ENCODE data around the gene DDOST. TPM values are rescaled to one million over a fixed set of nuclear protein-coding genes. Genes with fewer than 3 reads are reported as not detected.

The DDOST gene
- polyA plus RNA-seq, 1 of the 3 experiments (the other 2 are of a cell fraction) = 602 TPM

- no peak for TF ChIP-seq POLR2AphosphoS5 (IDR thresholded peaks at IDR 0.05; ENCODE audit: low read depth, low read length)
Measured at GRCh38 chr1:20701847-20702246, 40.7 kb upstream of the DDOST start (continued).

- Histone ChIP-seq H2AFZ (ENCODE audit: low read depth) (no peak overlapping the region), H3K4me3 (ENCODE audit: low read depth in 2 of 2, low read length in 1 of 2) (no peak overlapping the region), H3K9me2 (no peaks in the 10 kb centered on the region), H3K27ac (ENCODE audit: low read depth in 2 of 2, low read length in 1 of 2) (no peak overlapping the region), H3F3A (replicated peaks; ENCODE audit: insufficient read depth) (peaks cover 8% of the 10 kb centered on the region), H4K20me1 (ENCODE audit: insufficient read depth) (no peaks in the 10 kb centered on the region), H3K4me2 (no peak overlapping the region), H3K9ac (no peak overlapping the region), H3K9me3 (no peaks in the 10 kb centered on the region), H3K36me3 (replicated peaks in 1 of 2; ENCODE audit: control insufficient read depth in 1 of 2, insufficient read depth in 2 of 2, low read length in 1 of 2) (no peaks in the 10 kb centered on the region), H3K4me1 (ENCODE audit: control insufficient read depth in 1 of 2, insufficient read depth in 2 of 2, low read depth in 1 of 2, low read length in 1 of 2) (peaks cover 3 to 21% of the 10 kb centered on the region in 2 experiments; a peak in 3 of 4 replicates), H3K79me2 (ENCODE audit: insufficient read depth) (no peaks in the 10 kb centered on the region), H3K27me3 (ENCODE audit: insufficient read depth) (no peaks in the 10 kb centered on the region)
- TF ChIP-seq EP300 (IDR thresholded peaks at IDR 0.05; ENCODE audit: borderline replicate concordance in 1 of 2, low read depth in 1 of 2, low read length in 1 of 2) = no peak
- no peak for TF ChIP-seq FOXJ3 (CRISPR knock-in tag; IDR thresholded peaks at IDR 0.05)
- TF ChIP-seq RFX5 (IDR thresholded peaks at IDR 0.05; ENCODE audit: low read length) = no peak
- TF ChIP-seq GATA2 (CRISPR knock-in tag; IDR thresholded peaks at IDR 0.05) = no peak
- TF ChIP-seq NFIC (IDR thresholded peaks at IDR 0.05; ENCODE audit: borderline replicate concordance) = no peak
- TF ChIP-seq POLR2AphosphoS5 (IDR thresholded peaks at IDR 0.05; ENCODE audit: low read depth, low read length) = no peak
- no peak for TF ChIP-seq TAF1 (IDR thresholded peaks at IDR 0.05; ENCODE audit: borderline replicate concordance, low read depth, low read length)
- no peak for TF ChIP-seq CTCF (IDR thresholded peaks at IDR 0.05)
- no peak for TF ChIP-seq MEF2A (IDR thresholded peaks at IDR 0.05; ENCODE audit: borderline replicate concordance, low read depth)
- TF ChIP-seq USF1 (IDR thresholded peaks at IDR 0.05; ENCODE audit: borderline replicate concordance, low read depth) = no peak
- TF ChIP-seq GABPA (IDR thresholded peaks at IDR 0.05; ENCODE audit: low read depth) = no peak
- no peak for TF ChIP-seq RAD21 (IDR thresholded peaks at IDR 0.05; ENCODE audit: low read length)
- TF ChIP-seq FOSL2 (IDR thresholded peaks at IDR 0.05; ENCODE audit: borderline replicate concordance, low read depth) = no peak
- TF ChIP-seq IRF3 (IDR thresholded peaks at IDR 0.05; ENCODE audit: low read depth, low read length) = no peak
- no peak for TF ChIP-seq TCF12 (IDR thresholded peaks at IDR 0.05)
- TF ChIP-seq SIN3A (IDR thresholded peaks at IDR 0.05; ENCODE audit: borderline replicate concordance, low read depth, low read length) = no peak
- TF ChIP-seq PBX3 (IDR thresholded peaks at IDR 0.05) = no peak
- no peak for TF ChIP-seq YY1 (IDR thresholded peaks at IDR 0.05; ENCODE audit: low read depth)
- TF ChIP-seq SMC3 (IDR thresholded peaks at IDR 0.05; ENCODE audit: low read depth, low read length) = no peak
- no peak for TF ChIP-seq ELF1 (IDR thresholded peaks at IDR 0.05)
- WGBS (ENCODE audit: low lambda C conversion rate) = 94% methylated on average over 9 of the region's 9 CpGs
- ChIA-PET CTCF (interaction anchor here (1.1 to 2.0 kb wide), 3 partner anchors 26 to 494 kb away, joined by 3 to 8 read pairs (median 5); no protein-coding TSS in a partner anchor), POLR2A (interaction anchor here (1.0 kb wide), 1 partner anchor 149 kb away, joined by 3 read pairs; the partner anchor contains the start of gene FAM43B)
- DNase-seq = no peak
Measured at GRCh38 chr1:20701446-20701845, 40.3 kb upstream of the DDOST start.

Measured in SK-N-SH (cell line).